ENCODE results near the gene HSPA1A. TPM values are rescaled to one million over a fixed set of nuclear protein-coding genes. Genes with fewer than 3 reads are reported as not detected.

HSPA1A gene
- total and polyA plus RNA-seq, 9 of the 15 experiments (the other 6 are each of a cell fraction or from before 2014, with no cell fraction given), result 2.2 to 273 (median 107) TPM

DNA sequence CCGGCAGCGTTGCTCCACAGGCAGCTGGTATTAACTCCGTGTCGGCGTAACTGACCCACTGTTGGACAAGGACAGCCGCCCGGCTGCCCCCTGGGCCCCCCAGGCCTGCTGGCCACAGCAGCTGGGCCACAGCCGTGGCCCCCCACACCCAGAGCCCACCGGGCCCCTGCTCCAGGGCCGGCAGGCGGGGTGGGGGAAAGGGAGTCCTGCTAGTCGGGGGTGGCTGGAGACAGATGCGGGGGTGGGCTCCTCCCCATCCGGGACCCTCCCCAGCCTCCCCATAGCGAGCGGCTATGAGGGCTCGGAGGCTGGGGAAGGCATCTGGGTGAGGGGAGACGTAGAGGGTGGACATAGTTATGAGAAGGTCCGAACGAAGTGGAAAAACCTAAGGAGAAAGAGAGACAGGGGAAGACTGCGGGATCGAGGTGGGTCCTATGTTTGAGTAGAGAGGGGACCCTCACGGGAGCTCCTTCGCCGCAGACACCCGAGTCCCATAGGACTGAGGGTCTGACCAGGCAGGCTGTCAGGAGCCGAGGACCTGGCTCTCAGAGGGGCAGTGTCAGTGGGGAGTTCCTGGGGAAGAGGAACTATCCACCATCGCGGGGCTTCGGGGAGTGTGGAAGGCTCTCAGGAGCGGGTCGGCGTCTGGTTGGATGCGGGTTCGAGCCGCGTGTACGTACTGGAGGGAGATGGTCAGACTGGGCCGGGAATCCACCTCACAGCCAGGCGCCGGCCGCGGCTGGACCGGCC is 20.3 kb upstream of the HSPA1A start (continued):
- TF ChIP-seq, protein P1, sequence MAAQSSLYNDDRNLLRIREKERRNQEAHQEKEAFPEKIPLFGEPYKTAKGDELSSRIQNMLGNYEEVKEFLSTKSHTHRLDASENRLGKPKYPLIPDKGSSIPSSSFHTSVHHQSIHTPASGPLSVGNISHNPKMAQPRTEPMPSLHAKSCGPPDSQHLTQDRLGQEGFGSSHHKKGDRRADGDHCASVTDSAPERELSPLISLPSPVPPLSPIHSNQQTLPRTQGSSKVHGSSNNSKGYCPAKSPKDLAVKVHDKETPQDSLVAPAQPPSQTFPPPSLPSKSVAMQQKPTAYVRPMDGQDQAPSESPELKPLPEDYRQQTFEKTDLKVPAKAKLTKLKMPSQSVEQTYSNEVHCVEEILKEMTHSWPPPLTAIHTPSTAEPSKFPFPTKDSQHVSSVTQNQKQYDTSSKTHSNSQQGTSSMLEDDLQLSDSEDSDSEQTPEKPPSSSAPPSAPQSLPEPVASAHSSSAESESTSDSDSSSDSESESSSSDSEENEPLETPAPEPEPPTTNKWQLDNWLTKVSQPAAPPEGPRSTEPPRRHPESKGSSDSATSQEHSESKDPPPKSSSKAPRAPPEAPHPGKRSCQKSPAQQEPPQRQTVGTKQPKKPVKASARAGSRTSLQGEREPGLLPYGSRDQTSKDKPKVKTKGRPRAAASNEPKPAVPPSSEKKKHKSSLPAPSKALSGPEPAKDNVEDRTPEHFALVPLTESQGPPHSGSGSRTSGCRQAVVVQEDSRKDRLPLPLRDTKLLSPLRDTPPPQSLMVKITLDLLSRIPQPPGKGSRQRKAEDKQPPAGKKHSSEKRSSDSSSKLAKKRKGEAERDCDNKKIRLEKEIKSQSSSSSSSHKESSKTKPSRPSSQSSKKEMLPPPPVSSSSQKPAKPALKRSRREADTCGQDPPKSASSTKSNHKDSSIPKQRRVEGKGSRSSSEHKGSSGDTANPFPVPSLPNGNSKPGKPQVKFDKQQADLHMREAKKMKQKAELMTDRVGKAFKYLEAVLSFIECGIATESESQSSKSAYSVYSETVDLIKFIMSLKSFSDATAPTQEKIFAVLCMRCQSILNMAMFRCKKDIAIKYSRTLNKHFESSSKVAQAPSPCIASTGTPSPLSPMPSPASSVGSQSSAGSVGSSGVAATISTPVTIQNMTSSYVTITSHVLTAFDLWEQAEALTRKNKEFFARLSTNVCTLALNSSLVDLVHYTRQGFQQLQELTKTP (IDR thresholded peaks at IDR 0.05; ENCODE audit: low read depth in 1 of 2, partially characterized antibody in 2 of 2), result no peak
- TF ChIP-seq, protein P2, sequence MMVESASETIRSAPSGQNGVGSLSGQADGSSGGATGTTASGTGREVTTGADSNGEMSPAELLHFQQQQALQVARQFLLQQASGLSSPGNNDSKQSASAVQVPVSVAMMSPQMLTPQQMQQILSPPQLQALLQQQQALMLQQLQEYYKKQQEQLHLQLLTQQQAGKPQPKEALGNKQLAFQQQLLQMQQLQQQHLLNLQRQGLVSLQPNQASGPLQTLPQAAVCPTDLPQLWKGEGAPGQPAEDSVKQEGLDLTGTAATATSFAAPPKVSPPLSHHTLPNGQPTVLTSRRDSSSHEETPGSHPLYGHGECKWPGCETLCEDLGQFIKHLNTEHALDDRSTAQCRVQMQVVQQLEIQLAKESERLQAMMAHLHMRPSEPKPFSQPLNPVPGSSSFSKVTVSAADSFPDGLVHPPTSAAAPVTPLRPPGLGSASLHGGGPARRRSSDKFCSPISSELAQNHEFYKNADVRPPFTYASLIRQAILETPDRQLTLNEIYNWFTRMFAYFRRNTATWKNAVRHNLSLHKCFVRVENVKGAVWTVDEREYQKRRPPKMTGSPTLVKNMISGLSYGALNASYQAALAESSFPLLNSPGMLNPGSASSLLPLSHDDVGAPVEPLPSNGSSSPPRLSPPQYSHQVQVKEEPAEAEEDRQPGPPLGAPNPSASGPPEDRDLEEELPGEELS (CRISPR knock-in tag; IDR thresholded peaks at IDR 0.05; ENCODE audit: borderline replicate concordance), result peak; percentile 94
- TF ChIP-seq SRF (CRISPR knock-in tag; IDR thresholded peaks at IDR 0.05) (peak in 1 of 2 experiments; percentile 13; a peak in 1 of 4 replicates), SMARCE1 (IDR thresholded peaks at IDR 0.05) (peak; percentile 55), ZNF699 (CRISPR knock-in tag; IDR thresholded peaks at IDR 0.05; ENCODE audit: insufficient replicate concordance) (no peak), SMAD3 (CRISPR knock-in tag; conservative IDR thresholded peaks at IDR 0.05) (no peak), WHSC1 (IDR thresholded peaks at IDR 0.05; ENCODE audit: low read length) (no peak)
- TF ChIP-seq, protein P3, sequence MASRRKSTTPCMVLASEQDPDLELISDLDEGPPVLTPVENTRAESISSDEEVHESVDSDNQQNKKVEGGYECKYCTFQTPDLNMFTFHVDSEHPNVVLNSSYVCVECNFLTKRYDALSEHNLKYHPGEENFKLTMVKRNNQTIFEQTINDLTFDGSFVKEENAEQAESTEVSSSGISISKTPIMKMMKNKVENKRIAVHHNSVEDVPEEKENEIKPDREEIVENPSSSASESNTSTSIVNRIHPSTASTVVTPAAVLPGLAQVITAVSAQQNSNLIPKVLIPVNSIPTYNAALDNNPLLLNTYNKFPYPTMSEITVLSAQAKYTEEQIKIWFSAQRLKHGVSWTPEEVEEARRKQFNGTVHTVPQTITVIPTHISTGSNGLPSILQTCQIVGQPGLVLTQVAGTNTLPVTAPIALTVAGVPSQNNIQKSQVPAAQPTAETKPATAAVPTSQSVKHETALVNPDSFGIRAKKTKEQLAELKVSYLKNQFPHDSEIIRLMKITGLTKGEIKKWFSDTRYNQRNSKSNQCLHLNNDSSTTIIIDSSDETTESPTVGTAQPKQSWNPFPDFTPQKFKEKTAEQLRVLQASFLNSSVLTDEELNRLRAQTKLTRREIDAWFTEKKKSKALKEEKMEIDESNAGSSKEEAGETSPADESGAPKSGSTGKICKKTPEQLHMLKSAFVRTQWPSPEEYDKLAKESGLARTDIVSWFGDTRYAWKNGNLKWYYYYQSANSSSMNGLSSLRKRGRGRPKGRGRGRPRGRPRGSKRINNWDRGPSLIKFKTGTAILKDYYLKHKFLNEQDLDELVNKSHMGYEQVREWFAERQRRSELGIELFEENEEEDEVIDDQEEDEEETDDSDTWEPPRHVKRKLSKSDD (conservative IDR thresholded peaks at IDR 0.05; ENCODE audit: low read length), result no peak
- TF ChIP-seq, protein P4, sequence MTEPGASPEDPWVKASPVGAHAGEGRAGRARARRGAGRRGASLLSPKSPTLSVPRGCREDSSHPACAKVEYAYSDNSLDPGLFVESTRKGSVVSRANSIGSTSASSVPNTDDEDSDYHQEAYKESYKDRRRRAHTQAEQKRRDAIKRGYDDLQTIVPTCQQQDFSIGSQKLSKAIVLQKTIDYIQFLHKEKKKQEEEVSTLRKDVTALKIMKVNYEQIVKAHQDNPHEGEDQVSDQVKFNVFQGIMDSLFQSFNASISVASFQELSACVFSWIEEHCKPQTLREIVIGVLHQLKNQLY (CRISPR knock-in tag; conservative IDR thresholded peaks at IDR 0.05), result peak in 1 of 2 experiments; percentile 37; a peak in 1 of 4 replicates
- TF ChIP-seq, protein P5, sequence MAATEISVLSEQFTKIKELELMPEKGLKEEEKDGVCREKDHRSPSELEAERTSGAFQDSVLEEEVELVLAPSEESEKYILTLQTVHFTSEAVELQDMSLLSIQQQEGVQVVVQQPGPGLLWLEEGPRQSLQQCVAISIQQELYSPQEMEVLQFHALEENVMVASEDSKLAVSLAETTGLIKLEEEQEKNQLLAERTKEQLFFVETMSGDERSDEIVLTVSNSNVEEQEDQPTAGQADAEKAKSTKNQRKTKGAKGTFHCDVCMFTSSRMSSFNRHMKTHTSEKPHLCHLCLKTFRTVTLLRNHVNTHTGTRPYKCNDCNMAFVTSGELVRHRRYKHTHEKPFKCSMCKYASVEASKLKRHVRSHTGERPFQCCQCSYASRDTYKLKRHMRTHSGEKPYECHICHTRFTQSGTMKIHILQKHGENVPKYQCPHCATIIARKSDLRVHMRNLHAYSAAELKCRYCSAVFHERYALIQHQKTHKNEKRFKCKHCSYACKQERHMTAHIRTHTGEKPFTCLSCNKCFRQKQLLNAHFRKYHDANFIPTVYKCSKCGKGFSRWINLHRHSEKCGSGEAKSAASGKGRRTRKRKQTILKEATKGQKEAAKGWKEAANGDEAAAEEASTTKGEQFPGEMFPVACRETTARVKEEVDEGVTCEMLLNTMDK (IDR thresholded peaks at IDR 0.05; ENCODE audit: borderline replicate concordance, insufficient read depth, low read depth, low read length, poor library complexity, severe bottlenecking), result no peak
- TF ChIP-seq, protein P6, sequence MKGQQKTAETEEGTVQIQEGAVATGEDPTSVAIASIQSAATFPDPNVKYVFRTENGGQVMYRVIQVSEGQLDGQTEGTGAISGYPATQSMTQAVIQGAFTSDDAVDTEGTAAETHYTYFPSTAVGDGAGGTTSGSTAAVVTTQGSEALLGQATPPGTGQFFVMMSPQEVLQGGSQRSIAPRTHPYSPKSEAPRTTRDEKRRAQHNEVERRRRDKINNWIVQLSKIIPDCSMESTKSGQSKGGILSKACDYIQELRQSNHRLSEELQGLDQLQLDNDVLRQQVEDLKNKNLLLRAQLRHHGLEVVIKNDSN (CRISPR knock-in tag; IDR thresholded peaks at IDR 0.05), result no peak
